Stimulated activated CD8-positive, alpha-beta memory T cell treated with anti-CD3 and anti-CD28 coated beads, Interleukin-12 subunit alpha, Interleukin-12 subunit beta, amount 100 ng/mL, for 4 hours (primary cell): Measurements from ENCODE around the gene INSL3.
"Not testable (repeated sequence)": the region's sequence is repeated elsewhere in the genome, so short reads cannot be mapped to it uniquely, and the experiment has no call there.

ENCODE experiments used
- DNase-seq: peaks from one replicate; pipeline ENCODE4 v3.0.0-alpha.2; 2020; ENCODE audit warnings: low read depth

The INSL3 gene

DNA sequence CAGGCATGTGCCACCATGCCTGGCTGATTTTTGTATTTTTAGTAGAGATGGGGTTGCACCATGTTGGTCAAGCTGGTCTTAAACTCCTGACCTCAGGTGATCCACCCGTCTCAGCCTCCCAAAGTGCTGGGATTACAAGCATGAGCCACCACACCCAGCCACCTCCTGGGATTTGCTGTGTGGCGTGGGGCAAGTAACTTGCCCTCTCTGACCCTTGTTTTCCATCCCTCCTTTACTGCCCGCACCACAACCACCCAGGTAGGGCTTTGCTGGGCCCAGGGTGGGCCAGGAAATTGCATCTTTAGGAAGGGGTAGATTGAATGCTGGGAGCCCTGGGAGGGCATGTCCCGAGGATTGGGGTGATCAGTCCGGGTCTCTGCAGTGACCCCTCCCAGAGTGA is 37.6 kb downstream of the INSL3 start:
- DNase-seq = not testable (repeated sequence)

DNA sequence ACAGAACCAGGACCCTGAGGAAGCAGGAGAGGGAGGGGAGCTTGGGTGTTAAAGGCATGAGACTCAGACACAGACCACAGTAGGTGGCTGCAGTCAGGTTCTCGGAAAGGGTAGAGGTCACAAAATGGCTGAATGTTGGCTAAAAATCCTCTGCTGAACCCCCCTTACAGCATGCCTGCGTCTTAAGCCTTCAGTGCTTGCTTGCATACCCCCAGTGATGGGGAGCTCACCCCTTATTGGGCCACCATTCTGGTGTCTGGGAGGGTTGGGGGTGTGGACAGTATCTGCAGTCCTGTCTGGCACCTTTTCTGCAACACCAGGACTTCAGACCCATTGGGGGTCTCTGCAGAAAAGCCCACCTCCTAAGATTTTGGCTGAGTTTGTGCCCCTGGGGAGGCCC is 40.5 kb downstream of the INSL3 start:
- no peak for DNase-seq

DNA sequence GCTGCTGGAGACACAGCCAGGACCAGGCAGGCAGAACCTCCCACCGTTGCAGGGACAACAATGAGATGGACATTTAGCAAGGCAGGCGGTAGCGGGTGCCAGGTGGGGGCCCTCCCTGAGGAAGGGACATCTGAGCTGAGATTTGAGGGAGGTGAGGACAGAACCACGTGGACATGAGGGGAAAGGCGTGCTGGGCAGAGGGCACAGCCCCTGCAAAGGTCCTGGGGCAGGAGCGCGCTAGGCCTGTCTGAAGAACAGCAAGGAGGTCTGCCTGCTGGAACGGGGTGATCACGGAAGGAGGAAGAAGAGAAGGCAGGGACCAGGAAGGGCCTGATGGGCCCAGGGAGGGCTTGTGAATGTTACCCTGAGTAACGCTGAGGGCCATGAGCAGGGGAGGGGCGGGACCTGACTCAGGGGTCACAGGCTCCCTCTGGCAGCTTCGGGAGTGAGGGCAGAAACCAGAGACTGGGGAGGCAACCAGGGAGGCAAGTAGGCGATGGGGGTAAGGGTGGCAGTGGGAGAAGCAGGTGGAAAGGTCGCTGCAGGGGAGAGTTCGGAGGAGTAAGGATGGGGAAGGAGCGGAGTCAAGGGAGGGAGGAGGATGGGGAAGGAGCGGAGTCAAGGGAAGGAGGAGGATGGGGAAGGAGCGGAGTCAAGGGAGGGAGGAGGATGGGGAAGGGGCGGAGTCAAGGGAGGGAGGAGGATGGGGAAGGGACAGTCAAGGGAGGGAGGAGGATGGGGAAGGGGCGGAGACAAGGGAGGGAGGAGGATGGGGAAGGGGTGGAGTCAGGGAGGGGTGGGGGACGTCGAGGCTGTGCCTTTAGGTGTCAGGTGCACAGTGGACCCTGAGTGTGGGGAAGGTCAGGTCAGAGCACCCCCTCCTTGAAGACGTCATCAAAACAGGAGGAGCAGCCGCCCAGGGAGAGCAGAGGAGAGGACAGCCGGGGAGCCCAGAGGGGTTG is 42.1 kb downstream of the INSL3 start:
- no peak for DNase-seq

DNA sequence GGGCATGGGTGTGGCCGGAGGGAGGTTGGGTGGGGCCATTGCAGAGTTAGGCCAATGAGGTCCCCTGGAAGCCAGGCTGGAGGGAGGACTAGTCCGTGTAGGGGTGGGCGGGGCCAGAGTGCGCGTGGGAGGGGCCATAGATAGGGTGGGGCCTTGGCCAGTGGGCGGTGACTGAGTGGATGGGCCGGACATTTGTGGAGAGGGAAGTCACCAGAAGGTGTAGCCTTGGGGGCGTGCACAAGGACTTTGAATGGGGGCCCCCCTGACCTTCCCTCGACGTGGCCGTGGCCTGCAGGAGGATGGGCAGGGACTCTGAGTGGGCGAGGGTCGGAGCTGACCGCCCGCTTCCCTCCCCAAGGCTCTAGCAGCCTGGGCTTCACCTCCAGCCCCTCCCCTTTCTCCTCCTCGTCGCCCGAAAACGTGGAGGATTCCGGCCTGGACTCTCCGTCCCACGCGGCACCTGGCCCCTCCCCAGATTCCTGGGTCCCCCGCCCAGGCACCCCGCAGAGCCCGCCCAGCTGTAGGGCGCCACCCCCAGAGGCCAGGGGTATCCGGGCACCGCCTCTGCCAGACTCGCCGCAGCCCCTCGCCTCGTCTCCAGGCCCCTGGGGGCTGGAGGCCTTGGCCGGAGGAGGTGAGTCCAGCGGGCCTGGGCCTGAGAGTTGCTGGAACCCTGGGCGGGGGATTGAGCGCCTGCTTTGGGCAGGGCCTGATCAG is 42.9 kb downstream of the INSL3 start:
- DNase-seq = no peak

GRCh38 chr19:17777840-17778239 is 43.5 kb downstream of the INSL3 start:
- not testable (repeated sequence) for DNase-seq

GRCh38 chr19:17775991-17776803 is 45.1 kb downstream of the INSL3 start:
- no peak for DNase-seq

DNA sequence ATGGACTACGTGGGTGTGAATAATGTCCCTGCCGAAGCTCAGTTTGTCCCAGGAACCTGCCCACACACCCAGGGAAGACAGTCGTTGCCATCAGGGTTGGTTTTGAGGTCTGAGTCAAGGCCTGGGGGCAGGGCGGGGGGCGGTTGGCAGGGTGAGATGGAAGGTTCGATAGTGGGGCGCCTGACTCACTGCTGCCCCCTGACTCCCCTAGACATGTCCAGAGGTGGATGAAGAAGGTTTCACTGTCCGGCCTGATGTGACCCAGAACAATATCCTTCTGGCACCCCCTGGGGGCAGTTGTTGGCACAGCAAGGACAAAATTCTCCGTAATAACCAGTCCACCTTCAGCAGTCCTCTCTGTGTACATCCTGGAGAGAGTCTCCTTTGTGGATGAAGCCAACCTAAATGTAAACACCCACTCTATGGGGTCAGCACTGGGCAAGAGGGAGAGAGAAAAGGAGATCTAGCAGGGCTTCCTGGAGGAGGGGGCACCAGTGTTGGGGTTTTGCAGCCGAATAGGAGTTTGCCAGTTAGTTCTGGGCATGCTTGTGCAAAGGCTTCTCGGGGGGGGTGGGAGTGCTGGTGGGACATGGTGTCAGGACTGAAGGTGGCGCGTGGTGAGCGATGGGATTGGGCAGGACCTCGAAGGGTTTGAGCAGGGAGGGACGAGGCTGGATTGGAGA is 45.9 kb downstream of the INSL3 start:
- DNase-seq = no peak

DNA sequence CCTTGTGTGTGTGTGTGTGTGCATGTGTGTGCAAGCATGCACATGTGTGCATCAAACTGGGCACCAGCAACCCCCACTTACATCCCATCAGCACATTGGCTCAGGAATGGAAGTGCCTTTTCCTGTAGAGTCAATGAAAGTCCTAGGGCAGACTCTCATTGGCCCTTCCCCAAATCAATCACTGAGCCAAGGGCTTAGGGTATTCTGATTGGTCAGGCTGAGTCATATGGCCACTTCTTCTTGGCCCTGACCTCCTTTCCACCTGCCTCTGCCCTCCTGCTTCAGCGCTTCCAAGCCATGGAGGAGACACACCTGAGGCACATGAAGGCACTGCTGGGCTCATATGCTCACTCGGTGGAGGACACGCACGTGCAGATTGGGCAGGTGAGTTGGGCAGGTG is 49.1 kb downstream of the INSL3 start:
- DNase-seq = no peak

DNA sequence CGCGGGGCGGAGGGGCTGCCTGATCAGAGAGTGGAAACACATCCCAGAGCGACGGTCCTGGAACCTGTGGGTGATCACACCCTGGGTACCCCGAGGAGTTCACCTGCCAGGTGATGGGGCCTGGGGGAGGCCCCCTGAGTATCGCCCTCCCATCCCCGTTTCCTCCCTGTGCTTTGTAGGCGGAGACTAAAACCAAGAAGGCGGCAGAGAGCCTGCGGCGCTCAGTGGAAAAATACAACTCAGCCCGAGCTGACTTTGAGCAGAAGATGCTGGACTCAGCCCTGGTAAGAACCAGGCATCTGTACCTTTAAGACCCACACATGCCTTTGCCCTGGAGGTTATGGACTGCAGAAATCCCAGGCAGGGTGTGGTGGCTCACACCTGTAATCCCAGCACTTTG is 50.7 kb downstream of the INSL3 start:
- DNase-seq = no peak

GRCh38 chr19:17767559-17767958 is 53.8 kb downstream of the INSL3 start:
- no peak for DNase-seq

- DNase-seq = no peak
Measured at GRCh38 chr19:17766543-17767131, 54.7 kb downstream of the INSL3 start.
